GM06990 (cell line): ENCODE data around the gene NRIP2.
A peak's percentile ranks its signal among the peaks of the same experiment; 100 is the strongest.

Experiments
- DNase-seq: peaks from one replicate; pipeline ENCODE4 v3.0.0-alpha.2; 2011; ENCODE audit not compliant: insufficient read length; ENCODE audit errors: extremely low read depth
- H3K27me3 ChIP-seq: replicated peaks from 2 replicates; pipeline ENCODE4 v1.6.0; 2011; ENCODE audit warnings: low read length; ENCODE audit not compliant: control insufficient read depth, insufficient read depth
- H3K36me3 ChIP-seq: 2 replicates; pipeline ENCODE4 v1.5.1; 2011; ENCODE audit warnings: low read length; ENCODE audit not compliant: control insufficient read depth, insufficient read depth
- H3K4me3 ChIP-seq: replicated peaks from 2 replicates; pipeline ENCODE4 v1.5.1; 2011; ENCODE audit warnings: low read depth, mild to moderate bottlenecking, control low read depth, low read length
- CTCF ChIP-seq: IDR thresholded peaks from 2 replicates; pipeline ENCODE4 v1.5.1; 2011; ENCODE audit warnings: low read length, control low read depth, mild to moderate bottlenecking, inconsistent platforms; ENCODE audit not compliant: insufficient read depth, poor library complexity, severe bottlenecking

NRIP2 gene

DNA sequence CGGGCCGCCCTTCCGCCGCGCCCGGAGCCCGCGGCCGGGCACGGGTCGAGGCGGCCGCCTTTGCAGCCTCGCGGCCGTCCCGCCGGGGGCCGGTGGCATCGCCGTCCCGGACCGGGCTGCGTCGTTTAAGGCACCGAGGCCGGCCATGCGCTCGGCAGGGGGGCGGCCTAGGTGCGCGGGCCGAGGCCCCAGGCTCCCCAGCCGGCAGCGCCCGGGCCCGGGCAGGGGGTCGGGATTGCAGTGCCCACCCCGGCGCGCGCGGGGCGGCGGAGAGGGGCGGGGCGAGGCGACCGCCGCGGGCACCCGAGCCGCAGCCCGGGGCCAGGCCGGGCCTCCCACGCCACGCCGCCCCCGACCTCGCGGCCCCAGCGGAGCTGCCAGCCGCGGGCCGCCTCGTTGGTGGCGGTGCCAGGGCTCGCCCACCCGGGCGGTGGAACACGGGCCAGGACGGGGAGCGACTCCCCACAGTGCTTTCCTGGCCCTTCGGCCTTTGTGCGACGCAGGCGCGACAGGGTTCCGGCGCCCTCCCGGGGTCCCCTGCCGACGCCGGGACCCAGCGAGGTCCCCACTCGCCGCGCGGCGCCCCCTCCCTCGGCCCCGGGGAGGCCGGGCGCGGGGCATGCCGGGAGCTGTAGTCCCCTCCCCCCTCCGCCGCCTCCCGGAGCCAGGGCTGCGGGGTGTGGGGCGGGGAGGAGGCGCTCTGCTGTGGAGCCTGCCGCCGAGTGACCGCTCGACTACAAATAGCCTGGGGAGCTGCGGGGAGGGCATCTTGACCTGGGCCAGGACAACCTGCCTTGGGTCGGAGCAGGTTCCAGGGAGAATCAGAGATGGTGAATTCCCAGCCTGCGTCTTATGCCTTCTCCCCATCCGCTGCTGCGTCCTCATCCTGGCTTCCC is 39.3 kb downstream of the NRIP2 start:
- no peak for TF ChIP-seq CTCF
- Histone ChIP-seq H3K4me3 (peak overlapping the region; percentile 92), H3K36me3 (peaks cover 8% of the 10 kb centered on the region), H3K27me3 (no peaks in the 10 kb centered on the region)
- peak; percentile 74 for DNase-seq

DNA sequence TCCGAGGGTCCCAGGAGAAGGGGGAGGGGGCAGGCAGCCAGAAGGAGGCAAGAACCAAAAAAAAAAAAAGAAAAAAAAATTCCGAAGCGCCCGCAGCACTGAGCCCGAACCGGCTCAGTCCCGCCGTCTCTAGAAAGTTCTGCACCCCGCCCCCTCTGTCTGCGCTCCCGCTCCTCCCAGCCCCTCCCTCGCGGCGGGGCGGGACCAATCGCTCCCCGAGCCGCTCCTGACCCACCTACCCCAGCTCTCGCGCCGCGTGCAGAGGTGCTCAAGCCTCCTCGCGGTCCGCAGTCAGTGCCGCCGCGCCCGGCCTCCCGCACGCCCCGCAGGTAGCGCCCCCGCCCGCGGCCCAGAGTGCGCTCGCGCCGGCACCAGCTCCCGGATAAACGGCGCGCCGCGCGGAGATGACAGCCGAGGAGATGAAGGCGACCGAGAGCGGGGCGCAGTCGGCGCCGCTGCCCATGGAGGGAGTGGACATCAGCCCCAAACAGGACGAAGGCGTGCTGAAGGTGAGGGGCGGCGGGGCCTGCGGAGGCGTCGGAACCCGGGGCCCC is 40.0 kb downstream of the NRIP2 start, which contains the start of gene FKBP4:
Gene FKBP4, plus strand, starts transcription at position 235 of the 554 bp plus-strand sequence. Its CDS starts 170 bp downstream, at position 405.
- no peak for TF ChIP-seq CTCF
- no peaks in the 10 kb centered on the region for H3K27me3 ChIP-seq
- peak within 1 kb of the TSS; percentile 92 for H3K4me3 ChIP-seq
- peak; percentile 87 for DNase-seq
- peaks cover 8% of the 10 kb centered on the region for H3K36me3 ChIP-seq

DNA sequence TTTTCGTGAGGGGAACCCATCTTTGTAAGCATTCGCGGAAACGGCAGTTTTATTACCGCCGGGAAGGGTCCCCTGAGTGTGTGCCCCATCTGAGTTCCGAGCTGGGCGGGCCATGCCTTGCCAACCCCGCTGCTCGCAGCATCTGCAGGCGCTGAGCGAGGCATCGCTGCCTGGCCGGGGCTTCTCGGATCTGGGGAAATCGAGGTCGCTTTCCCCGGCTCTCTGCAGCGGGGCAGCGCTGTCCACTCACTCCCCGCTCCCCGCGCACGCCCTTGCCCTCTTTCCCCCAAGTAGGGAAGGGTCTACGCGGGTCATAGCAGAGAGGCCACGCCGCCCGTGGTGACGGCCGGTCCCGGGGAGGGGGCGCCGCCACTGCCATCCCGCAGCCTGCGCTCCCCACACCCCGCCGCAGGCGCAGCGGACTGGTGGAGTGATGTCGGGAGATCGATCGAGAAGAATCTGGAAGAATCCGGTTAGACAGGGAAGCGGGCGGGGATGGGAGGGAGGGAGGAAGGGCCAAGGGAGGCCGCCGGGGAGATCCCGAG is 40.6 kb downstream of the NRIP2 start:
- TF ChIP-seq CTCF: no peak
- DNase-seq: no peak
- peak overlapping the region; percentile 92 for H3K4me3 ChIP-seq

GRCh38 chr12:2793561-2793960 is 41.3 kb downstream of the NRIP2 start:
- Histone ChIP-seq H3K27me3 (no peaks in the 10 kb centered on the region), H3K4me3 (no peak overlapping the region), H3K36me3 (peaks cover 5% of the 10 kb centered on the region)
- DNase-seq: no peak
- no peak for TF ChIP-seq CTCF

More for the DNA sequence above, 40.6 kb downstream of the NRIP2 start:
- Histone ChIP-seq H3K27me3 (no peaks in the 10 kb centered on the region), H3K36me3 (peaks cover 8% of the 10 kb centered on the region)

- DNase-seq: no peak
These were observed 41.9 kb downstream of the NRIP2 start for GRCh38 chr12:2792671-2793500.

More at GRCh38 chr12:2792671-2793500, 41.9 kb downstream of the NRIP2 start:
- Histone ChIP-seq H3K4me3 (no peak overlapping the region), H3K27me3 (no peaks in the 10 kb centered on the region), H3K36me3 (peaks cover 2% of the 10 kb centered on the region; the same call in 1 of the 2 replicates)
- TF ChIP-seq CTCF: no peak
